OCI-M2 (cell line): ENCODE results near the gene MACO1.

Experiments
- DNase-seq: peaks from one replicate; lab custom pipeline; 2025; ENCODE audit not compliant: unreplicated experiment; lab: John Stamatoyannopoulos, UW

MACO1 gene

GRCh38 chr1:25540750-25541342 lies 110.1 kb downstream of the MACO1 start:
- no peak for DNase-seq

DNA sequence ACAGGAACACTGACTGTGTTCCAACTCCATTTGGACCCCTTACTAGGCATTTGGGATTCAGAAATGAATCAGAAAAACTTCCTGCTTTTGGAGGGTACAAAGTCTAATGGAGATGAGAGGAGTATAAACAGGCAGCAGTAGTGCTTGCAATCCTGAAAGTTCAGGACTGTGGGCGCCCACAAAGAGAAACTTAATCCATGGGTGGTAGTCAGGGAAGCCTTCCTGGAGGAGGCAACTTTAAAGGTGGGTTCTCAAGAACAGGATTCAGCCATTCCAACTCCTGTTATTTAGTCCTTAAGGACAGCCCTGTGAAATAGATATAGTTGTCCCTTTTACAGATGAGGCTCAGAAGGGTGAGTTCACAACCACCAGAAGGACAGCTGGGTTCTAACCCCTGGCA lies 110.7 kb downstream of the MACO1 start:
- DNase-seq = no peak

GRCh38 chr1:25541889-25542658 lies 111.4 kb downstream of the MACO1 start:
- no peak for DNase-seq

DNA sequence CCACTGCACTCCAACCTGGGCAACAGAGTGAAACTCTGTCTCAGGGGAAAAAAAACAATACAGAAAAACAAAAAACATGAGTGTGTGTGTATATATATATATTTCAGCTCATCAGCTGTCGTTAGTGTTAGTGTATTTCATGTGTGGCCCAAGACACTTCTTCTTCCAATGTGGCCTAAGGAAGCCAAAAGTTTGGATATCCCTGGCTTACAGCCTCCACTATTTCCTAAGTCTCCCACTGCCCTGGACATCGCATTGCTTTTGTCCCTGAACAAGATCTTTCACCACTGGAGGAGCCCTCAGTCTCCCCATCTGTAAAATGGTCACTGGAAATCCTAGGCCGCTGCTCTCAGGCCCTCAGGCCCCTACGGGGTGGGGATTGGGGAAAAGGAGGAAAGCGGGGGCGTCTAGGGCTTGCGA lies 112.3 kb downstream of the MACO1 start:
- no peak for DNase-seq

DNA sequence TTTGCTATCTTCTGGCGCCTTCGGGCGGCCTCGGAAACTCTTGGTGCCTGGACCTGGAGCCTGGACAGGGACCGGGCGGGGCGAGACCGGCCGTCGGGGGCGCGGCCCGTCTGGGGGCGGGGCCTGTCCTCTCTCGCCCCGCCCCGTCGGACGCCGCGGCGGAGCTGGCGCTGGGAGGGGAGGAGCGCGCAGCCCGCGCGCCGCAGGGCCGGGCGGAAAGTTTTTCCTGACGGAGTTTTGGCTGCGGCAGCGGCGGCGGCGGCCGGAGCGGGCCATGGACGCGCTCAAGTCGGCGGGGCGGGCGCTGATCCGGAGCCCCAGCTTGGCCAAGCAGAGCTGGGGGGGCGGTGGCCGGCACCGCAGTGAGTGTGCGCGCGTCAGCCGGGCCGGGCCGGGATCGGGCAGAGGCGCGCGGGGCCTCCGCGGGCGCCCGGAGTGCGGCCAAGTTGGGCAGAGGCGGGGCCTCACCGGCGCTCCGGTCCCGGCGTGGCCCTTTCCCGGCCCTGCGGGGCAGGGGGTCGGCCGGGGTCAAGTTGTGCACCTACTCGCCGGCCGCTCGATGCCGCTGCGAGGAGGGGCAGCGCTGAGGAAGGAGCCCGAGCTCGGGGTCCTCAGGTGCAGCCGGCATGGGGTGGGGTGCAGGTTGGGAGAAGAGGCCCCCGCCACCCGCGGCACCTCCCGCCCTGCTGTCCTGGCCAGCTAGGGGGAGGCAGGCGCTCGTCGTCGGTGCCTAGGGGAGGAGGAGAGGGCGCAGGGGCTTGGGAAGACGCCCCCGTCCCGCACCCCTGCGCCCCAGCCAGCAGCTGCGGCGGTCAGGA lies 112.9 kb downstream of the MACO1 start, which contains the start of gene LDLRAP1:
LDLRAP1 (plus strand) TSS at position 182 of the 818 bp plus-strand sequence; CDS start at position 275, 93 bp downstream.
- DNase-seq = peak; percentile 26

- no peak for DNase-seq
Measured at GRCh38 chr1:25544243-25544764, 113.6 kb downstream of the MACO1 start.

DNA sequence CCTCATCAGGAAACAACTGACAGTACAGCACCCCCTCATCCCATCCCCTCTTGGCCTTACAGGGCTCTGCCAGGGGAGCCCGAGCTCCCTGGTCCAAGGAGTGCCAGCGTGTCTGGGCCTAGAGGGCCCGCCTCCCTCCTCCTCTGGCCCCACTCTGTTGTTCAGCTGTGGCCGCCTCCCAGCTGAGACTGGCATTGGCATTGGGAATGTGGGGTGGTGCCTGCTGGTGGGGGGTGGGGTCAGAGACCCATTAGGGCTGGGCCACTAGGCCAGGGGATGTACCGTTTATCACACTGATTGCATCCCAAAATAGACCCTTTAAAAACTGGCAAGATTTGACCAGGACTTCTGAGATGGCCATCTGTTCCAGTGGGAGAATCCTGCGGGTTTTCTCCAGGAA lies 114.1 kb downstream of the MACO1 start:
- no peak for DNase-seq

- no peak for DNase-seq
Measured at GRCh38 chr1:25545767-25546166, 115.1 kb downstream of the MACO1 start.

GRCh38 chr1:25546193-25546592 lies 115.5 kb downstream of the MACO1 start:
- no peak for DNase-seq

GRCh38 chr1:25548601-25549000 lies 117.9 kb downstream of the MACO1 start:
- DNase-seq = no peak

- DNase-seq = no peak
Measured at GRCh38 chr1:25549273-25550154, 118.8 kb downstream of the MACO1 start.
